Glomerular endothelial cell (primary cell): ENCODE results near the gene FURIN. TPM values are rescaled to one million over a fixed set of nuclear protein-coding genes. Genes with fewer than 3 reads are reported as not detected.
"Not testable (repeated sequence)": the region's sequence is repeated elsewhere in the genome, so short reads cannot be mapped to it uniquely, and the experiment has no call there.

Source experiments
- DNase-seq: peaks from one replicate; pipeline ENCODE4 v3.0.0-alpha.2; 2011; ENCODE audit warnings: low read depth, low spot score; ENCODE audit errors: extremely low read depth
- total RNA-seq: library from RNA; depleted of rRNA; stranded (reverse); fragments of >200 nt; gene quantifications from 2 replicates; pipeline ENCODE4 v1.2.3, GENCODE V29; 2015

The FURIN gene
- total RNA-seq, 1 donor from 2014 or later: 177 TPM

DNA sequence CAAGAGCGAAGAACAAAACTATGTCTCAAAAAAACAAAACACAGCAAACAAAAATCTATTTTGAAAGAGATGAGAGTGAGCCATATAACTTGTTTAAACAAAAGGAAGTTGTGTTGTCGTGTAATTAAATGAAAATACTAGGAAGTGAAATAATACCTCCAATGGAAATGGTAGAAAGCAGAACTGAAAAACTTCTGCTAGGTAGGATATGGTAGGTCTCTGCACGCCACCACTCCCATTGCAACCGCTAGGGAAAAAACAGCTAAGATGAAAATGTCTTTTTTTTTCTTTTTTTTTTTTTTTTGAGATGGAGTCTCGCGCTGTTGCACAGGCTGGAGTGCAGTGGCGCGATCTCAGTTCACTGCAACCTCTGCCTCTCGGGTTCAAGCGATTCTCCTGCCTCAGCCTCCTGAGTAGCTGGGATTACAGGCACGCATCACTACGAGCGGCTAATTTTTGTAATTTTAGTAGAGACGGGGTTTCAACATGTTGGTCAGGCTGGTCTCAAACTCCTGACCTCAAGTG lies 28.8 kb downstream of the FURIN start:
- not testable (repeated sequence) for DNase-seq

GRCh38 chr15:90901175-90902039 lies 33.0 kb downstream of the FURIN start:
- DNase-seq: no peak

DNA sequence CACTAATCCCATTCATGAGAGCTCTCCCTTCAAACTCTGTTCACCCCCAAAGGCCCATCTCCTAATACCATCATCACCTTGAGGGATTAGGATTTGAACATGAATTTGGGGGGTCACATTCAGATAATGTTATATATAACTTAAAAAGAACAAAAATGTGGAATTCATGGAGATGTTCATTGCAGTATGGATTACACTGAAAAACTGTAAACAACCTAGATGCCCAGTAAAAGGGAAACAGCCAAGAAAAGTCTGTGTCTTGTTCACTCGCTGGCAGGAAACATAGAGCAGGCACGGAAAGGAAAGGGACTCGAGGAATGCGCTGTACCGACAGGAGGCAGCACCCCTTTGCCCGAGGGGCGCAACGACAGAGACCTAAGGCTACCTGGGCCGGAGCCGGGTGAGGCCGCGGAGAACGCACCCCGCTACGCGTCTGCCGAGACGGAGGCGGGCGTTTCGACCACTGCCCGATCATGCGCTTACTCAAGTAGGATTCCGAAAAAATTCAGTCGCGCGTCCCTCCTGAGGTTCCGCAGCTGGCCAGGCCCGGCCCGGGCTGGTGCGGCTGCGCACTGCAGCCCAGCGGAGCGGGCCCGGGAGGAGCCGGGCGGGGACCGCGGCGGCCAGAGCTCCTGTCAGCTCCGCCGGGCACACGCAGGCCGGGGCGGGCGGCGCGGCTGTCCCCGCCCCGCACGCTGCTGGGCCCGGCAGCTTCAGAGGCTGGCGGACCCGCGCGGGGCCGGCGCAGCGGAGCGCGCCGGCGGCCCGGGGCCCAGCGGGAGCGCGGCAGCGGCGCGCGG lies 33.9 kb downstream of the FURIN start:
- peak; percentile 23 for DNase-seq

DNA sequence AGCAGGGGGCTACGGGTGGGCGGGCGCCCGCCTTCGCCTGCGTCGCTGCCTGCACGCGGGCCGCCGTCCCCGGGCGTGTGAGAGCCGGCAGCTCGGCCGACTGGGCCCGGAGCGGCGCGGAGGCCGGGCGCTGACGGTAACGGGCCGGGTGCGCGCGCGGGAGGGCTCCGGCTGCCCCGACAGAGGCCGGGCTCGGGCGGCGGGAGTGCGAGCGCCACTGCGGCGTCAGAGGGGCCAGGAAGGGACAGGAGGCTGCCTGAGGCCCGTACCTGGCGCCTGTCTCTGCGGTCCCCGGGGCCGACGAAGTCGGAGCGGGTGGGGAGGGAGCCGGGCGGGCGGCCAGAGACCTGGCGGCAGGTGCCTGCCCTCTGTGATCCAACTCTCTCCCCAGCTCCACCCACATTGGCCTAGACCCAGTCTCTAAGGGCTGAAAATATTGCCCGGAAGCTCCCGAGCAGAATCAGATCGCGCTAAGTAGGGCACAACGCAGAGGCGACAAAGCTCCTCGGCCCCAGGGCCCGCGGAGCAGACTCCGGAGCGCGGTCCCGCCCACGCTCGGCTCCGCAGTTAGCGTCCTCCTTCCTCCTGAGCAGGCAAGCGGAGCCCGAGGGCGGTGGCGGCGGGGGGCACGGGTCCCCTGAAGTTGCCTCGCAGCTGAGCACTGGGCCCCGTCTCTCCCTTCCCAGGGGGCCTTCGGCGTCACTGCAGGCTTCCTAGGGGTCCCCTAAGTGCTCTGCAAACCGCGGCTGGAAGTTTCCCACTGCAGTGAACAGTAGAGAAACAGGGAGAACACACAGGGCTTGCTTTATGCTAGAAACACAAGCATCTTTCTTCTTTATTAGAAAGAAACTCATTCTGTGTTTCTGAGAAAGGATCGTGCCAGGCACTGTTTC lies 34.7 kb downstream of the FURIN start, which contains the start of gene MAN2A2:
Gene MAN2A2 (plus strand): TSS at position 463 of the 893 bp plus-strand sequence. CDS start 906 bp downstream, outside the sequence.
- no peak for DNase-seq

DNA sequence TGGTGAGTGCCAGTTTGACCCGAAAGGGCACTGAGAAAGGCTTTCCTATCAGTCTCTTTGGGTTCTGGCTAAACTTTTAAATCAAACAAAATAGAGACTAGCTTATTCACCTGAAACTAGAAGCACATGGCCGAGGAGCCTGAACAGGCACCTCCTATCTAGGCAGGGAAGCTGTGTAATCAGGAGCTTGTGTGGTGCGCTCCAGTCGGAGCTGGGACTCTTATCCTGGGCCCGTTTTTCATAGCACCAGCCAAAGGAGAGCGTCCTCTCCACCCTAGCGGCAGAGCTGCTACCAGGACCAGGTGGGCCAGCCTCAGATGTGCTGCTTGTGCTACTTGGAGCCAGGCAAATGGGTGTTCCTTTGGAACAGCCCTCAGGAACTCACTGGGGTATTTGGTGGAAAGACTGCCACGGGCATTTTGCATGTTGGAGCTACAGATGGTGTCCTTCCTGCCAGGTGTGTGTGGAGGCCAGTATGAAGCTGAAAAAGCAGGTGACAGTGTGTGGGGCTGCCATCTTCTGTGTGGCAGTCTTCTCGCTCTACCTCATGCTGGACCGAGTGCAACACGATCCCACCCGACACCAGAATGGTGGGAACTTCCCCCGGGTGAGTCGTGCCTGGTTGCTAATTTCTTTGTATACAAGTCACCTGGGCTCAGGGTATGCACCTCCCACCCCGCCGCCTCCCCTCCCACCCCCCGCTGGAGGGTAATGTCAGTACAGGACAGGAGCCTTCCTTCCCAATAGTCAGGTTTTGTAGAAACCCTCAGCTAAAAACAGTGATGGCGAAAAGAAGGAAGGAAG lies 35.5 kb downstream of the FURIN start:
- no peak for DNase-seq

DNA sequence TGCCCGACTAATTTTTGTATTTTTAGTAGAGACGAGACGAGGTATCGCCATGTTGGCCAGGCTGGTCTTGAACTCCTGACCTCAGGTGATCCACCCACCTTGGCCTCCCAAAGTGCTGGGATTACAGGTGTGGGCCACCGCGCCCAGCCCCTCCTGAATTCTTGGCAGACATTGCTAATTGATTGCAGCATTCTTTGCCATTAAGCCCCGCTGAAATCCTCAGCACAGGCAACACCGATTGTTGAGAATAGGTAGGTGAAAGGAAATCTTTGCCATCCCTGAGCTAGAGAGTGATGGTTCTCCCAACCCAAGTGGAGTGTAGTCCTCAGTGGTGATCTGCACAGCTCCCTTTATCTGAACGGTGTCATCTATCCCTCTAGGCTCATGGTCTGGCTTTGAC lies 36.4 kb downstream of the FURIN start:
- DNase-seq: no peak

DNA sequence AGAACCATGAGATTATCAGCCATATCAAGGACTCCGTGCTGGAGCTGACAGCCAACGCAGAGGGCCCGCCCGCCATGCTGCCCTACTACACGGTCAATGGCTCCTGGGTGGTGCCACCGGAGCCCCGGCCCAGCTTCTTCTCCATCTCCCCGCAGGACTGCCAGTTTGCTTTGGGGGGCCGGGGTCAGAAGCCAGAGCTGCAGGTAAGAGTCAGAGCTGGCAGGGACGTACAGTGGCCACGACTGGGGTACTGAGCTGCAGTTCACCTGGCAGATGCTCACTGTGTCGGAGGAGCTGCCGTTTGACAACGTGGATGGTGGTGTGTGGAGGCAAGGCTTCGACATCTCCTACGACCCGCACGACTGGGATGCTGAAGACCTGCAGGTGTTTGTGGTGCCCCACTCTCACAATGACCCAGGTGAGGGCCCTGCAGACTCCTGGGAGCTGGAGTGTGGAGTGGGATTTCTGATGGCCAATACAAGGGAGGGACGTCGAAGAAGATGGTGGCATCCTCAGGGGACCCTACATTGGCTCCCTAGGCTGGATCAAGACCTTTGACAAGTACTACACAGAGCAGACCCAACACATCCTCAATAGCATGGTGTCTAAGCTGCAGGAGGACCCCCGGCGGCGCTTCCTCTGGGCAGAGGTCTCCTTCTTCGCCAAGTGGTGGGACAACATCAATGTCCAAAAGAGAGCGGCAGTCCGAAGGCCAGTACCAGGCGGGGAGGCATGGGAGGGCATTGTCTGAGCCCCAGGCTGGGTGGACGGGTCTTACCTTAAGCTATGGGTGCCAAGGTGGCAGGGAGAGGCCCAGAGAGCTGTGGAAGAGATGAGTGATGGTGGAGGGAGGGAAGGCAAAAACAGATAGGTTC lies 37.2 kb downstream of the FURIN start:
- DNase-seq: no peak

DNA sequence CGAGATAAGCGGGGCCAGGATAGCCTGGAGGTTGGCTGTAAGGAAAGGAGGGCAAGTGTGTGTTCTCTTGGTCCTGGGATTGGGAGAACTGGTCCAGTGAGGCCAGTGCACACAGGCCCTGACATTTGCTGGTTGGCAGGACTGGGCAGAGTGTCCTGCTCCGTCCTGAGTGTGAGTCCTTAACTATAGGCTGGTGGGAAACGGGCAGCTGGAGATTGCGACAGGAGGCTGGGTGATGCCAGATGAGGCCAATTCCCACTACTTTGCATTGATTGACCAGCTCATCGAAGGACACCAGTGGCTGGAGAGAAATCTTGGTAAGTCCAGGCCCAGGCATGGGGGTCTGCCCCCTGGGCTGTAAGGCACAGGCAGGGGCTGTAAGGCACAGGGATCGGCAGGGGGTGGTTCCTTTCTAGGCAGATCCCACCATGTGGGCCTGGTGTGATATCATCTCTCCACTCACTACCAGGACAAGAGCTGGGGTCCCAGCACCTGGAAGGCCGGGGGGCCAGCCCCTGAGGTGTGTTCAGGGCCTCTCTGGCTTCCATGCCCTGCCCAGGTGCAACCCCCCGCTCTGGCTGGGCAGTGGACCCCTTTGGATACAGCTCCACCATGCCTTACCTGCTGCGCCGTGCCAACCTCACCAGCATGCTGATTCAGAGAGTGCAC lies 37.9 kb downstream of the FURIN start:
- DNase-seq: no peak

- no peak for DNase-seq
These were observed 38.8 kb downstream of the FURIN start for GRCh38 chr15:90907051-90907660.

DNA sequence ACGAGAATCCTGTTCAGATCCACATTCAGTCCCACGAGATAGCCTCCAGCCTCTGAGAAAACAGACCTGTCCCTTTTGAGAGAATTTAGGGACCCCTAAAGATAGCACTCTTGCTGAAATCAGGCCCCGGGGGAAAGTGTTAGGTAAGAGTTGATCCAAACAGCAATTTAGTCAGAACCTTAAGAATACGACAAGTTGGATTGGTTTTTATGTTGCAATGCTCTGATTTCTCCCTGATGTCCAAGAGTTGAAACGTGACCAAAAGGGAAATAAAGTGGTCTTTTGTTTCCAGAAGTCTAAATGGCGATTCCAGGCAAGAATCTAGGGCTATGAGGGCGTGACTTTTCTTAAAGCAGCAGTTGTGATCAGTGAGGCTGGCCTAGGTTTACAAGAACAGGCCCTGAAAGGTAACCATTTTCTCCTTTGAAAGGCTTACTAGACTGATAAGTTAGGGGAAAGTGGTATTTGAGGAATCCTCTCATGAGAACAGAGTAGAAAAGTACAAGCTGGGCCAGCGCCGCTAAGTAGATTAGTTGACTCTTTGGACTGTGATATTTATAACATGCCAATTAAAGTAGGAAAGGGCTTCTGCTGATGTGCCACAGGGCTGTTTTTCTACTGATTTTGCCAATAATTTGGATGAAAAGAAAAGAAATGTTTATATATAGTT lies 39.6 kb downstream of the FURIN start:
- DNase-seq: no peak

GRCh38 chr15:90909449-90909848 lies 41.1 kb downstream of the FURIN start:
- DNase-seq: not testable (repeated sequence)

DNA sequence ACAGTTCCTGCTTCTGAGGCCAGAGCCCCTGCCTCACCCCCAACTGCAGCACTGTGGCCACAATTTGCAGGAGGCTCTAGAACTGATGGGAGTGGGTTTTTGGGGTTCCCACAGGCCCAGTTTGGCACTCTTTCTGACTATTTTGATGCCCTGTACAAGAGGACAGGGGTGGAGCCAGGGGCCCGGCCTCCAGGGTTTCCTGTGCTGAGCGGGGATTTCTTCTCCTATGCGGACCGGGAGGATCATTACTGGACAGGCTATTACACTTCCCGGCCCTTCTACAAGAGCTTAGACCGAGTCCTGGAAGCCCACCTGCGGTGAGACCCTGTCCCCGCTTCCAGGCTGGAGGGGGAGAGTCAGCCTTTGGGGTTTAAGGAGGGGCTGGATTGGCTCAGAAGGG lies 41.6 kb downstream of the FURIN start:
- DNase-seq: no peak

GRCh38 chr15:90910441-90911301 lies 42.3 kb downstream of the FURIN start:
- no peak for DNase-seq

- DNase-seq: no peak
These were observed 42.9 kb downstream of the FURIN start for GRCh38 chr15:90911302-90911623.

DNA sequence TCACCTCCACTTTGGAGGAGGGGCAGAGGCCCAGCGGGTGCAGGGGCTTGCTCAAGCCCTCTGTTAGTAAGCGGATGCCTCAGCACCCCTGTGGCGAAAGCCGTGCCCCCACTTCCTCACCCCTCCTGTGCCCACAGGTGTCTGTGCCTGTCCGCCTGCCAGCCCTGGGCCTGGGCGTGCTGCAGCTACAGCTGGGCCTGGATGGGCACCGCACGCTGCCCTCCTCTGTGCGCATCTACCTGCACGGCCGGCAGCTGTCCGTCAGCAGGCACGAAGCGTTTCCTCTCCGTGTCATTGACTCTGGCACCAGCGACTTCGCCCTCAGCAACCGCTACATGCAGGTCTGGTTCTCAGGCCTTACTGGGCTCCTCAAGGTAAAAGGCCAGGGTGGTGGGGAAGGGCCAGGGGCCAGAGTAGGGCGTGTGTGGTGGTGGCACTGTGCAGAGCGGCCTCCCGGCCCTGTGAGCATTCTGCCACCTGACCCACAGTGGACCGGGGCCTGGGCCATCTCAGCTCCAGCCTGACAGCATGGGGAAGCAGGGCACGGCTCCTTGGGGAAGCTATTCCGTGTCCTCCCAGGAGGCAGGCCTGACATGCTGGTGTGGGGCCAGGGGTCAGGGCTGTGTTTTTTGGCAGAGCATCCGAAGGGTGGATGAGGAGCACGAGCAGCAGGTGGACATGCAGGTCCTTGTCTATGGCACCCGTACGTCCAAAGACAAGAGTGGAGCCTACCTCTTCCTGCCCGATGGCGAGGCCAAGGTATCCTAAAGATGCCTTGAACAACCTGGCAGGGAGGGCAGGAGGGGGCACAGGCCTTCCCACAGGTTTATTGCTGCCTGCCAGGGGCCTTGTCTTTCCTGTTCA lies 43.8 kb downstream of the FURIN start:
- no peak for DNase-seq

DNA sequence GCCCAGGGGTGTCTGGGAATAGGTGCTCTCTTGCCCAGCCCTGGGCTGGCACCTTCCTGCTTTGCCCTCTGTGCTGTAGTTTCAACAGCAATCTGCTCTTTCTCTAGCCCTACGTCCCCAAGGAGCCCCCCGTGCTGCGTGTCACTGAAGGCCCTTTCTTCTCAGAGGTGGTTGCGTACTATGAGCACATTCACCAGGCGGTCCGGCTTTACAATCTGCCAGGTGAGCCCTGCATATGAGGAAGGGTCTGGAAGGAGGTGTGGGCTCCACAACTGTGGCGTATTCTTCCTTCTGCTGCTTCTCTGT lies 44.3 kb downstream of the FURIN start:
- DNase-seq: no peak
